PC-3 (cell line): ENCODE measurements around the gene WLS. TPM values are rescaled to one million over a fixed set of nuclear protein-coding genes. Genes with fewer than 3 reads are reported as not detected.

ENCODE experiments used
- ATAC-seq: fragments of 200-7000 bp; cut with Tn5 transposase; 2 replicates; pipeline ENCODE4 v1.9.1; 2020; ENCODE audit warnings: mild to moderate bottlenecking, moderate library complexity
- BruUV-seq: library from RNA; stranded (reverse); fragments of 400-500 nt; replicated peaks from 2 replicates; lab custom pipeline; 2021; lab: Mats Ljungman, UMichigan
- CTCF ChIA-PET: fragments of 300-600 bp; sonication (Branson Sonifier 250); formaldehyde crosslinking; loops from one replicate; lab custom pipeline; 2022; ENCODE audit warnings: antibody characterized with exemption; lab: Charles Lee
- POLR2A ChIA-PET: fragments of 300-600 bp; sonication (Branson Sonifier 250); formaldehyde crosslinking; loops from one replicate; lab custom pipeline; 2022; ENCODE audit warnings: antibody characterized with exemption; ENCODE audit not compliant: unreplicated experiment; lab: Charles Lee
- DNase-seq: peaks from one replicate; pipeline ENCODE4 v3.0.0-alpha.2; 2015
- H2AFZ ChIP-seq: fragments of 300-600 bp; sonication (generic); 2 replicates; pipeline ENCODE4 v1.6.0; 2016; ENCODE audit warnings: antibody characterized with exemption, low read length
- H3F3A ChIP-seq: fragments of 300-600 bp; sonication (generic); one replicate; pipeline ENCODE4 v1.6.0; 2017; ENCODE audit warnings: antibody characterized with exemption, low read length, control low read depth, mild to moderate bottlenecking; ENCODE audit not compliant: unreplicated experiment
- H3K27ac ChIP-seq: fragments of 300-600 bp; sonication (generic); 2 replicates; pipeline ENCODE4 v1.5.1; 2016; ENCODE audit warnings: mild to moderate bottlenecking, low read length
- H3K27me3 ChIP-seq: fragments of 300-600 bp; sonication (generic); 2 replicates; pipeline ENCODE4 v1.6.1; 2016; ENCODE audit warnings: low read length, mixed read lengths
- H3K36me3 ChIP-seq: fragments of 300-600 bp; sonication (generic); 2 replicates; pipeline ENCODE4 v1.6.1; 2016; ENCODE audit warnings: low read depth, mixed run types, low read length, mixed read lengths
- H3K4me1 ChIP-seq: fragments of 300-600 bp; sonication (generic); 2 replicates; pipeline ENCODE4 v1.5.1; 2016; ENCODE audit warnings: low read length; ENCODE audit not compliant: insufficient read depth
- H3K4me2 ChIP-seq: fragments of 300-600 bp; sonication (generic); 2 replicates; pipeline ENCODE4 v1.6.0; 2016; ENCODE audit warnings: low read length
- H3K4me3 ChIP-seq: fragments of 300-600 bp; sonication (generic); 2 replicates; pipeline ENCODE4 v1.5.1; 2016; ENCODE audit warnings: mild to moderate bottlenecking, low read length, mixed read lengths
- H3K79me2 ChIP-seq: fragments of 300-600 bp; sonication (generic); 2 replicates; pipeline ENCODE4 v1.6.1; 2017; ENCODE audit warnings: low read length, mixed read lengths
- H3K9ac ChIP-seq: fragments of 300-600 bp; sonication (generic); 2 replicates; pipeline ENCODE4 v1.6.0; 2016; ENCODE audit warnings: mild to moderate bottlenecking, low read length
- H3K9me2 ChIP-seq: fragments of 300-600 bp; sonication (generic); replicated peaks from 2 replicates; pipeline ENCODE4 v1.6.1; 2016; ENCODE audit warnings: mixed run types, low read length, mixed read lengths
- H3K9me3 ChIP-seq: fragments of 300-600 bp; sonication (generic); 2 replicates; pipeline ENCODE4 v1.6.1; 2016; ENCODE audit warnings: low read length, mixed read lengths
- H4K20me1 ChIP-seq: fragments of 300-600 bp; sonication (generic); 2 replicates; pipeline ENCODE4 v1.6.1; 2016; ENCODE audit warnings: low read length, mixed read lengths
- EZH2 ChIP-seq: fragments of 300-600 bp; sonication (generic); IDR thresholded peaks from one replicate; pipeline ENCODE4 v1.6.1; 2017; ENCODE audit warnings: antibody characterized with exemption, mild to moderate bottlenecking, low read length; ENCODE audit not compliant: unreplicated experiment
- EZH2phosphoT487 ChIP-seq: fragments of 300-600 bp; sonication (generic); IDR thresholded peaks from 2 replicates; pipeline ENCODE4 v1.6.1; 2018; ENCODE audit warnings: mild to moderate bottlenecking, antibody characterized with exemption, low read length, borderline replicate concordance
- intact Hi-C: fragments of 100-400 bp; cut with micrococcal nuclease; formaldehyde crosslinking; loops from 2 replicates; pipeline ENCODE4 v1.9.0; 2023
- total RNA-seq: library from RNA; depleted of rRNA; stranded (reverse); fragments of >200 nt; gene quantifications from 2 replicates; pipeline ENCODE4 v1.2.3, GENCODE V29; 2014
- TF ChIP-seq, protein P1 (sequence below): fragments of 300-600 bp; sonication (generic); conservative IDR thresholded peaks from 2 replicates; pipeline ENCODE4 v1.5.1; 2017; ENCODE audit warnings: antibody characterized with exemption, low read depth, mild to moderate bottlenecking, low read length

Gene WLS
- total RNA-seq, 1 experiment from 2014 or later, result 19.1 TPM

DNA sequence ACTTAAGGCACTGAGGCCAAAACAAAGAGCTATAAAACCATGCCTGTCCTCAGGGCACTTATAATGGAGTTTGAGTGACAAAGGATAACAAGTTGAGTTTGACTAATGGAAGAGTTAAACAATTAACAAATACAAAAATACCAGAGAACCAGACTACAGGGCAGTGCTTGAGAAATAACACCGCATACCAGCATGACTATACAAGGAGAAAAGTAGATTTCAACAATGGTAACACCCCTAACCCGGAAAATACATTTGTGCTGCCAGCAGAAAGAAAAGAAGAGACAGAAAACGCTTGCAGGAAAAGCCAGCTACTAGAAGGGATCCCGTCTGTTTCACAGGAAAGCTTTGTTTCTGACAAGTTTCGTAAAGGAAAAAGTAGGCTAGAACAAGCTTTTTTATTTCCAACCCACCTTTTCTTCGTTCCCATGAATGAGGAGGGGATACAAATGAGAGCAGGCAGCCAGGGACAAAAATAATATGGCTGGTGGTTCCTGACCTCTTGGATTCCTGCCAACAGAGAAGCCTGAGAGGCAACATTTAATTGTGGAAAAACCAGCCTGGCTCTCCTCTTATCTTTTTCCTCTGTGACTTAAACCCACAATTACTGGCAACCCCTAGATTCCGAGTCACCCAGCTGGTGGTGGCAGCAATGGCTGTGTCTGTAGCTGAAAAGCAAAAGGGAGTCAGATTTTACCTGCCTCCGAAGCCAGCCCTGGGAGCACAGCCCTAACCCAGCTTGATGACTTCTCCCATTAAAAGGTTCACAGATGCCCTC, 56.5 kb downstream of the WLS start:
- Histone ChIP-seq H3K4me3 (no peak overlapping the region), H3K4me2 (no peak overlapping the region; the same call in 1 of the 2 replicates), H3K27ac (no peak overlapping the region), H2AFZ (no peak overlapping the region), H3K9me2 (no peaks in the 10 kb centered on the region), H3K4me1 (peaks cover 63% of the 10 kb centered on the region), H3K9me3 (no peaks in the 10 kb centered on the region), H4K20me1 (no peaks in the 10 kb centered on the region), H3K36me3 (no peaks in the 10 kb centered on the region), H3K27me3 (no peaks in the 10 kb centered on the region), H3K79me2 (no peaks in the 10 kb centered on the region), H3F3A (no peaks in the 10 kb centered on the region), H3K9ac (no peak overlapping the region)
- no TSS peak for BruUV-seq
- intact Hi-C loops, result loop anchor here (5.0 kb wide), 2 partner anchors 56 to 206 kb away; partner anchors contain the start of gene WLS
- ChIA-PET CTCF (no interaction called here), POLR2A (no interaction called here)
- DNase-seq, result peak; percentile 45
- ATAC-seq, result no peak
- TF ChIP-seq EZH2 (no peak), EZH2phosphoT487 (no peak)
- TF ChIP-seq, protein P1, sequence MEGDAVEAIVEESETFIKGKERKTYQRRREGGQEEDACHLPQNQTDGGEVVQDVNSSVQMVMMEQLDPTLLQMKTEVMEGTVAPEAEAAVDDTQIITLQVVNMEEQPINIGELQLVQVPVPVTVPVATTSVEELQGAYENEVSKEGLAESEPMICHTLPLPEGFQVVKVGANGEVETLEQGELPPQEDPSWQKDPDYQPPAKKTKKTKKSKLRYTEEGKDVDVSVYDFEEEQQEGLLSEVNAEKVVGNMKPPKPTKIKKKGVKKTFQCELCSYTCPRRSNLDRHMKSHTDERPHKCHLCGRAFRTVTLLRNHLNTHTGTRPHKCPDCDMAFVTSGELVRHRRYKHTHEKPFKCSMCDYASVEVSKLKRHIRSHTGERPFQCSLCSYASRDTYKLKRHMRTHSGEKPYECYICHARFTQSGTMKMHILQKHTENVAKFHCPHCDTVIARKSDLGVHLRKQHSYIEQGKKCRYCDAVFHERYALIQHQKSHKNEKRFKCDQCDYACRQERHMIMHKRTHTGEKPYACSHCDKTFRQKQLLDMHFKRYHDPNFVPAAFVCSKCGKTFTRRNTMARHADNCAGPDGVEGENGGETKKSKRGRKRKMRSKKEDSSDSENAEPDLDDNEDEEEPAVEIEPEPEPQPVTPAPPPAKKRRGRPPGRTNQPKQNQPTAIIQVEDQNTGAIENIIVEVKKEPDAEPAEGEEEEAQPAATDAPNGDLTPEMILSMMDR, result no peak

DNA sequence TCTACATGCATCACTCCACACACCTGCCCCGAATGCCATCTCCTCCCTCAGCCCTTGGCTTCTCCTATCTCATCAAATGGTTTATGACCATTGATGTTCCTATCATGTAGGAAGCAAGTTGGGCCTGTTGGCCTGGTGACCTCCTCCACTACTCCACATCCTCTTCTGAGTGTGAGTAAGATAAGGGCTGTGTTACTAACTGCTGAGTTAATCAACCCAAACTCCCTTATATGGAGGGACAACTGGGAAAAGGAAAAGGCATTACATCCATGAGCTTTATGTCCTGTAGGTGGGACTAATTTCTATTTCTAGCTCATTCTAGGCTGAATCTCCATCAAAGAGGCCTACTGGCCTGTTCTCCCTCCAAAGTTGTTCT, 57.6 kb downstream of the WLS start:
- Histone ChIP-seq H4K20me1 (no peaks in the 10 kb centered on the region), H3K79me2 (no peaks in the 10 kb centered on the region), H3K27ac (no peak overlapping the region), H3K4me1 (peaks cover 63% of the 10 kb centered on the region), H3K36me3 (no peaks in the 10 kb centered on the region), H3F3A (no peaks in the 10 kb centered on the region), H3K9me2 (no peaks in the 10 kb centered on the region), H3K9me3 (no peaks in the 10 kb centered on the region), H3K4me3 (no peak overlapping the region), H3K27me3 (no peaks in the 10 kb centered on the region), H2AFZ (no peak overlapping the region), H3K9ac (no peak overlapping the region), H3K4me2 (peak overlapping the region; percentile 77)
- intact Hi-C loops, result loop anchor here (5.0 kb wide), 3 partner anchors 52 to 208 kb away; partner anchors contain the start of gene WLS
- TF ChIP-seq EZH2 (no peak), EZH2phosphoT487 (no peak)
- TF ChIP-seq, protein P1, result no peak
- ChIA-PET POLR2A (no interaction called here), CTCF (interaction anchor here (0.6 kb wide), 1 partner anchor 217 kb away, joined by 4 read pairs; no protein-coding TSS in a partner anchor)
- BruUV-seq, result no TSS peak
- ATAC-seq (no peak), DNase-seq (peak; percentile 40)
